Hippocampal formation (tissue), 2 donors: ENCODE data around the gene UNC93B1.
"Not testable (repeated sequence)": the region's sequence is repeated elsewhere in the genome, so short reads cannot be mapped to it uniquely, and the experiment has no call there.

Source experiments
- DNase-seq, 2 donors: peaks; one replicate each; lab custom pipeline; 2025; lab: John Stamatoyannopoulos, UW

The UNC93B1 gene

GRCh38 chr11:68009391-68010089 is 5.6 kb upstream of the UNC93B1 start:
- no peak for DNase-seq

GRCh38 chr11:68008381-68009337 is 4.8 kb upstream of the UNC93B1 start:
- no peak for DNase-seq

DNA sequence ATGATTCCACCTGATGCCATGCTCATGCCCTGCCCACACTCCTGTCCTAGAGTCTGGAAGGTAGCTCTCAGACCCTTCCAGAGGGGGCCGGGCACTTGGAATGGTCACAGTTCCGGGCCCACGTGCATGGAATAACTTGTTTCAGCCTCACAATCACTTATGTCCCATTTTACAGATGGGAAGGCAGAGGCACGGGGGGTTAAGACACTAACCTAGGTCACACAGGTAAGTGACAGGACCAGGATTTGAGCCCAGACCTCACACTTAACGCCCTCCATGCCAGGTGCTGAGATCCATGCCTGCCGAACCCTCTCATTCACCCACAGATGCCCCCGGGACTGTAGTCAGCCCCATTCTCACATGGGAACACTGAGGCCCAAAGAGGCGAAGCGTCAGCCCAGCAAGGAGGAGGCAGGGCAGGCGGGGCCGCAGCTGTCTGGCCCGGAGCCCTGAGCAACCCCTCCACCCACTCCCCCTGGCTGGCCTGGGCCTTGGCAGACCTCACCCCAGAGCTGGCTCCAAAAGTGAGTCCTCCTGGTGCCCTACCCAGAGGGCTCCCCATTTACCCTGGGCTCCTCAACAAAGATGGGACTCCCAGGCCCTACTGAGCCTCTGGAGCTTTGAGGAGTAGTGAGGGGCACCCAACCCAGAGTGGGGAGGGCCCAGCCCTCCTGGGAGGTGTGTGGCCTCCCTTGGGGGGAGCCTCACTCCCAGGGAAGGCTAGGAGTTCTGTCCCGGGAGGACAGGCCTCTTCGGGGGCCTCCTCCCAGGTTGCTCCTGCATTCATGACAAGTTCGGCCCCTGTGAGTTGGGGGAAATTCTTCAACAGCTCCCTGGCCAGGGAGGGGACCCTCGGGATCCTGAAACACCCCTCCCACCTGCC is 3.8 kb upstream of the UNC93B1 start:
- no peak for DNase-seq

DNA sequence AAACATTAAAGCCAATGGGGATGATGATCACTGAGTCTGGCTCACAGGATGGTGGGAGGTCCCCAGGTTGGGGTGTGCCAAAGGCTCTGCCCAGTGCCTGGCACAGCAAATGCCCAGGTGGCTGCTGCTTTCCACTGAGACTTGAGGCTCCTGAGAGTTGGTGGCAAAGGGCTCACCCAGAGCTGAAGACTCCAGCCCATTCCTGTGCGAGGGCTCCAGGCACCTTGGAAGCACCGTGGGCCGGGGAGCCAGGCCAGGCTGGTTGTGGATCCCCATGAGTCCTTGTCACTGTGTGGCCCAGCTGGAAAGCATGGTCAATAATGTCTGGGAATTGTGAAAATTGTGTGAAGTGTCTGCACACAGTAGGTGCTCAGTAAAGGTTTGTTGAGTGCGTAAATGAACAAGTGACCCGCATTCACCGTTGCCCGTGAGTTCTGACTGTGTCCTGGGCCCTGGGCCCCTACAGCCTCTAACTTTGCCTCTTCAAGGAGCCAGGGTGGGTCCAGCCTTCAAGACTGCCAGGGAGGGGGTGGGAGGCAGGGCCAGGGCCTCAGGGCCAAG is 2.8 kb upstream of the UNC93B1 start:
- DNase-seq: no peak

DNA sequence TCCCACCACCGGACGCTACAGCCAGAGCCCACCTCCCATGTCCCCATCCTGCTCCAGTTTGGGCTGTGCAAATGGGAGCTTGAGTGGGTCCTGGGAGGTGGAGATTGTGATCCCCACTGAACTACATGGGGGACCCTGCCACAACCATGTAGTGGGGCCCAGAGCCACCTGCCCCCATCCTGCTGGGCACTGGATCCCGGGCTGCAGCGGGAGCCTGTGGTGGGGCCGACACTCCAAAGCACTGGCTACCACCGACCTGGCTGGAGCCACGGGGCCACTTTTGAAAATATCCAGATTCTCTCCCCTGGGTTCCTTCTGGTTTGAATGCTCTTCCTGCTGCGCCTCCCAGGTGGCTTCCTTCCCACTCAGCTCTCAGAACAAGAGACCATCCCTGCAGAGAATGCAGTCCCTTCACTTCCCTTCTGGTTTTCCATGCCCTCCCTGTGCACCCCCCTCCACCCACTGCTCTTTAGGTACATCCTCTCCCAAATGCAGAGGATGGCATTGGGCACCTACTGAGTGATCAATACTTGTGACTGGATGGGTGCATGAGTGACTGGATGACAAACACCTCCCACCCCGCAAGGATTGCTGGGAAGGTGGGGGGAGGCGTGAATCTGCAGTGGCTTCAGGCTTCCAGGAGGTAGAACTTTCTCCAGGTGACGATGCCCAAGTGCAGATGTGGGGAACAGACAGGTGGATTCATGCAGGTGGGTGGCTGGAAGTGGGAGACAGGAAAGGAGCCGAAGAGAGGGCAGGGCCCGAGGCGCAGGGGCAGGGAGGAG is 846 bp upstream of the UNC93B1 start:
- peak in 1 of 2 donors; percentile 40 for DNase-seq

DNA sequence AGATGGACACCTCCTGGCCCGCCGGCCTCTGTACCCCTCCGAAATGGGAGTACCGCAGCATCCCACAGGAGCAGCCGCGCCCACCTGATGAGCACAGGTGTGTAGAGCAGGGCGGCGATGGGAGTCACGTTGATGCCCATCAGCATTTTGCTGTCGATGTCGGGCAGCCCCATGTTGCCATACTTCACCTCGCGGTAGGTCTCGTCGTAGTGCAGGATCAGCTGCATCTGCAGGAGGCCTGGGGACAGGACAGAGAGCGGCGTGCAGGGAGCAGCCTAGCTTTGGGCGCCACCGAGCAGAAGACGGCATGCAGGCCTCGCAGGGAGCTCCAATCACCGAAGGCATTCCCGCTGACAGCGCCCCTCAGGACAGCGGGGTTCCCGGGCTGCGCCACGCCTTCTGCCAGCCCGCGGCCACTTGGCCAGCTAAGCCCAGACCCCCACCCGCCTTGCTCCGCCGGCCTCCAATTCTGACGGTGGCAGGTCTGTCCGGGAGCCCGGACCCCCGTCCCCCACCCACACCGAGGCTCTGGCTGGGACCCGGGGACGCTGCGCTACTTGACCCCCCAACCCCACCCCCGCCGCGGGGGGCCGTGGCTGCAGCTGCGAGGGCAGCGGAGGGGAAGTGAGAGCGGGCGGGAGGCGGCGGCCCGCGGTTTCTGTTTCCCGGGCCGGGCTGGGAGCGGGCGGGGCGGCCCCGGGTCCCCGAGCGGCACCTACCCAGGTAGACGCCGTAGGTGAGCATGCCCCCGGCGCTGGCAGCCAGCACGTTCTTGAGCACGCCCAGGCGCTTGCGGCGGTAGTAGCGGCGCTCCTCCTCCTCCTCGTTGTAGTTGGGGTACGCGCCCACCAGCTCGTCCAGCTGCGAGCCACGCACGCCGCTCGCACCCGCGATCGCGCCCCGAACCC is 705 bp downstream of the UNC93B1 start:
- DNase-seq: peak in 1 of 2 donors; percentile 13

- DNase-seq: no peak
Measured at GRCh38 chr11:68002575-68002937, 1.3 kb downstream of the UNC93B1 start.

DNA sequence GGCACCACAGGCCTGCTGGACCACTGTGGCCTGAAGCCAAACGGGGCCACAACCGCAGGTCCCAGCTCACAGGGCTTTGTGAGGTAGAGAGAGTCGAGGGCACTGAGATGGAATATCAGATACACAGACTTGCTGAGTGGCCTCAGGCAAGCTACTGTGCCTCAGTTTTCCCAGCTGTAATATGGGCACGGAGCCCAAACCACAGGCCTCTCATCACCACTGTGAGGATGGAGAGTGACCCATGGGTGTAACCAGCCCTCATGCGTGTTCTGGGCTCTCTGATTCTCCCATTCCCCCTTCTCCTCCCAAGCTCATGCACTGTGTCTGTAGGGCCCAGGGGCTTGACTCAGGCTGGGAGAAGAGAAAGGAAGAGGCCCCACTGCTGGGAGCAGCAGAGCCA is 4.2 kb downstream of the UNC93B1 start:
- DNase-seq: no peak

GRCh38 chr11:67999201-67999629 is 4.7 kb downstream of the UNC93B1 start:
- DNase-seq: no peak

- no peak for DNase-seq
Measured at GRCh38 chr11:67998150-67999045, 5.5 kb downstream of the UNC93B1 start.

DNA sequence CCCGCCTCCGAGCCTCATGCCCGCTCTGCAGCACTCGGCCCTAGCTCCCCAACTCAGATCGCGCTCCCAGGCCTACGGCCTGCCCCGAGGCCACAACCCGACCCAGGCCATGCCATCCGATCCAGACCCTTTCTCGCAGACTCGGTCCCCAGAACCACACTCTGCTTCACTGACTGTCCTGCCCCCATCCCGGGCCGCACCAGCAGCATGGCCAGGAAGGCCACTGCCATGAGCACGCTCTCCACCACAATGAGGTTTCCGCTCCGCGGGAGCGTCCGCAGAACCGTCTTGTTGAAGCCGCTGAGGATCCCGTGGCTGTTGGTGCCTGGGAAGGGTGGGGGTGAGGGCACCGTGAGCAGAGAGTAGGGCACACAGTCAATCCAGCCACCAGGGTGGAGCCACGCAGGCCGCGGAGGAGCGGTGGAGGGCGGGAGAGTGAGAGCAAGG is 6.4 kb downstream of the UNC93B1 start:
- DNase-seq: no peak

- no peak for DNase-seq
Measured at GRCh38 chr11:67996622-67997474, 7.0 kb downstream of the UNC93B1 start.

- no peak for DNase-seq
Measured at GRCh38 chr11:67996051-67996450, 7.8 kb downstream of the UNC93B1 start.

GRCh38 chr11:67995579-67995978 is 8.3 kb downstream of the UNC93B1 start:
- DNase-seq: not testable (repeated sequence)

GRCh38 chr11:67995129-67995528 is 8.8 kb downstream of the UNC93B1 start:
- not testable (repeated sequence) for DNase-seq

- DNase-seq: not testable (repeated sequence)
Measured at GRCh38 chr11:67994387-67994786, 9.5 kb downstream of the UNC93B1 start.

- not testable (repeated sequence) for DNase-seq
Measured at GRCh38 chr11:67993821-67994220, 10.1 kb downstream of the UNC93B1 start.
